Cardiac fibroblast (primary cell): ENCODE data around the gene HPCAL4.

Experiments used
- DNase-seq, 2 donors: peaks; one replicate each; pipeline versions ENCODE4 v3.0.0 to v3.0.0-alpha.2; 2010; ENCODE audit warnings: low read depth in 2 of 2
- H3K4me3 ChIP-seq, 2 donors: replicated peaks in 1 of 2; 1 replicate in 1 of 2; 2 replicates in 1 of 2; pipeline ENCODE4 v1.5.1; 2011; ENCODE audit warnings: low read depth in 2 of 2, low read length in 2 of 2, mild to moderate bottlenecking in 2 of 2, moderate library complexity in 1 of 2
- CTCF ChIP-seq: IDR thresholded peaks from one replicate; pipeline ENCODE4 v1.5.1; 2011; ENCODE audit warnings: low read depth, mild to moderate bottlenecking, low read length, inconsistent platforms

The HPCAL4 gene

DNA sequence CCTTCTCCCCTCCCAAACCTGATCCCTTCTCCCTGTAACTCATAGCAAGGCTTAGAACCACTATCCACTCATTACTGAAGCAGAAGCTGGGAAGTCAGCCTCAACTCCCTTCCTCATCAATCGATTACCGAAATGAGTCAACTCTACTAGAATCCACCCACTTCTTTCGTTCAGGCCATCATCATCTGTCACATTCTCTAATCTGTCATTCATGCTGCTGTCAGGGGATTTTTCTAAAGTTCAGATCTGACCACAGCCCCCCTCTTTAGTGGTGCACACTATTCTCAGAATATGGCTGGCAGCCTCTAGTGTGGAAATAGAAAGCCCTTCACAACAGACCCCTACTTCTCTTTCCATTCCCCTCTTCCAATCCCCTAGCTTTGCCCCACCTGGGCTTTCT, 24.5 kb downstream of the HPCAL4 start:
- DNase-seq = no peak
- no peak for TF ChIP-seq CTCF
- no peak overlapping the region for H3K4me3 ChIP-seq

DNA sequence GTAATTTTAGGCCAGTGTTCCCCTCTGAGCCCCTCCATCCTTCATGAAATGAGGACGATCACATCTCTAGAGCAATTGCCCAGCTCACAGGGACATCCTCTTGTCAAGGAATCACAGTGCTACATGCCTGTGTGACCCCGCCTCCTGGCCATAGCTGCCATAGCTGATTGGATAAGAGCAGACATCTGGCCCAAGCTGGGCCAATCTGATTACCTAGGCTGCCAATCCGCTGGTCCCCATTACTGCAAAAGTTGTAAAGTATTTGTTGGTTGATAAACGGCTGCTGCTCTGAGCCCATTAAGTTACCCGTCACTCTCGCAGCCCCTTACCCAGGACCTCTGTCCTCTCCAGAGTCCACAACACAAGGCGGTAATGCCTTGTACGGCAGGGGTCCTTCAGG, 27.7 kb downstream of the HPCAL4 start:
- H3K4me3 ChIP-seq = no peak overlapping the region
- no peak for TF ChIP-seq CTCF
- DNase-seq = no peak

DNA sequence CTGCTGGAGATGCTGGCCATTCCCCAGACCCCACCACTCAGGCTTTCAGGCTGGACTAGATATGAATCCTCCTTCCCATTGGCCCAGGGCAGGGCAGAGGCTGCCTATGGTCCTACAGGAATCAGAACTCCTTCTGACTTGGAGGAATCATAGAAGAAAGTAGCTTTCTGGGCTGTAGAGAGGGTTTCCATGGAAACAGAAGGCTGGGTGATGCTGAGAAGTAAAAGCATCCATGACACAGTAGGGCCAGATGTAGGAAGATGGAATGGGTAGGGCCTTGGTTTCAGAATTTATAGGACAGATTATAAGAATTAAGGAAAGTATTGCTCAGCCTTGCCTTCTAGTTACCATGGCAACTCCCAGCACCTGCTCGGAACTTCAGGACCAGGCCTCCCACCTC, 28.4 kb downstream of the HPCAL4 start:
- TF ChIP-seq CTCF = no peak
- H3K4me3 ChIP-seq = no peak overlapping the region
- DNase-seq = no peak

DNA sequence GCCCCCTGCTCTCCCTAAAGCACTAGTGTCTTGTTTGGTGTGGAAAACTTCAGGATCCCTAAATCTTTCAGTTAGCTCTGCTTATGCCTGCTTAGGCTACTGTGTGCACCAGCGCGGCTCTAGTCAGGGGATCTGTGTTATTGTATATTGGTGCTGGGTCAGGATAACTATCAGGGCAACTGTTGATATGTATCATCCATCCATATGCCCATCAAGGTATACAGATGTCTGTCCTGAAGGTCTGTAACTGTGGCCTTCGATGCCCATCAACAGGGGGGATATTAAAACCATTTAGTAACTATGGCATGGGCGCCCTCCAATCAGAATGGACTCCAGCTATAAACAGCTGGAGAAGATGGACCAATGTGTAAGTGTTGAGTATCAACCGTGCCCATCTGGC, 31.7 kb downstream of the HPCAL4 start:
- DNase-seq = no peak
- no peak for TF ChIP-seq CTCF

DNA sequence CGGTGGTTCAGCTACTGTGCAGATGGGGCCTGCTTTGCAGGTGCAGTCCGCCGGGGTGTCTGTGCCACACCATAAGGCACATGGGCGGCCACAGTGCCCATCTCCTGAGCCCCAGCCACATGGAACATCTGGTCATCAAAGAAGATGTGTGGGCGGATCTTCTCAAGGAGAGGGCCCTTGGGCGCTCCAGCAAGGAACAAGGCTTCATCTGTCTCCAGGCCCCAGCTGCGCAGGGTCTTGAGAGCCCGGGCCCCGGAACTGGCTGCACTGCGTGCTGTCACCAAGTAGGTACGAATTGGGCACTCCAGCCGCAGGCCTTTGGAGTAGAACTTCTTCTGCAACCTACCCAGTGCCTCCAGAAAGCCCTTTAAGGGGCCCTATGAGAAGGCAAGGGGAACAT, 32.1 kb downstream of the HPCAL4 start:
- DNase-seq = no peak
- no peak overlapping the region for H3K4me3 ChIP-seq
- no peak for TF ChIP-seq CTCF

More for the DNA sequence above, 31.7 kb downstream of the HPCAL4 start:
- no peak overlapping the region for H3K4me3 ChIP-seq

DNA sequence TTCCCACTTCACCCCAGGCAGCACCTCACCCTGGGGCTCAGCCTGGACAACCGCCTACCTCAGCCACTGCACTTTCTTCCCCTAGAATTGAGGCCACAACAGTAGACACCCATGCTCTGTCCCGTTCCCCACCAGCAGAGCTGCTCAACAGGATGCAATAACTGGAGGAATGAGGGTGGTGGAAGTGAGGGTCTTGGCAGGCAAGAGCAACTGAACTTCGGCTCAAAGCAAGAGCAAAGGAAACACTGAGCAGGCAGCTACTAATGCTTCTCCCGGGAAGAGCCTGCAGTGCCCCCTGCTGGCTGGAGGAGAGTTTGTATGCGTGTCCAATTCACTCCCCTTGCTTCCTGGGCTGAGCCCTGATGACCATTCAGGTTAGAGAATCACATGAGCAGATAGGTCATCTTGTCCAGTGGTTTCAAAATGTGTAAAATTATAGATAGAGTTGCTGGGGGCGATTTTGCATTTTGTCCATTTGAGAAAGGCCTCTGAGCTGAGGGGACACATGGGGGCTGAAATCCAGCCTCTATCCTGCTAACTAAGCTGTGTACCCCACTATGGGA, 33.2 kb downstream of the HPCAL4 start:
- peak; percentile 81 for TF ChIP-seq CTCF
- H3K4me3 ChIP-seq = no peak overlapping the region
- peak; percentile 82 to 84 for DNase-seq

- DNase-seq = peak in 1 of 2 donors; percentile 78
- H3K4me3 ChIP-seq = no peak overlapping the region
- no peak for TF ChIP-seq CTCF
These were observed 33.8 kb downstream of the HPCAL4 start for GRCh38 chr1:39657402-39657801.
